SK-N-SH (cell line): ENCODE results near the gene RASGEF1C. TPM values are rescaled to one million over a fixed set of nuclear protein-coding genes. Genes with fewer than 3 reads are reported as not detected.

Source experiments
- CTCF ChIA-PET: fragments of 300-600, 350-600 bp; formaldehyde crosslinking; extraction: SDS; loops from one replicate; lab custom pipeline; 2021; lab: Yijun Ruan, JAX
- POLR2A ChIA-PET: fragments of 350-600 bp; sonication (Branson Sonifier 250); formaldehyde crosslinking; extraction: SDS; loops from one replicate; lab custom pipeline; 2020; ENCODE audit warnings: antibody characterized with exemption, inconsistent platforms; lab: Yijun Ruan, JAX
- DNase-seq: peaks from one replicate; pipeline ENCODE4 v3.0.0; 2012
- H2AFZ ChIP-seq: fragments of 200-600 bp; sonication (generic); 2 replicates; pipeline ENCODE4 v1.8.1; 2016; ENCODE audit warnings: antibody characterized with exemption, mild to moderate bottlenecking, low read depth
- H3F3A ChIP-seq: fragments of 200-600 bp; sonication (generic); replicated peaks from 2 replicates; pipeline ENCODE3; 2016; ENCODE audit warnings: antibody characterized with exemption, mild to moderate bottlenecking; ENCODE audit not compliant: insufficient read depth
- H3K27ac ChIP-seq, 2 experiments: fragments of 200-500 bp in 1 of 2; fragments of 200-600 bp in 1 of 2; sonication (Bioruptor generic) in 1 of 2; sonication (generic), shearing (Covaris generic) in 1 of 2; 2 replicates each; pipeline versions ENCODE4 v1.5.1 to v1.6.1; 2014 to 2016; ENCODE audit warnings: low read depth in 2 of 2, inconsistent platforms in 1 of 2, low read length in 1 of 2, mild to moderate bottlenecking in 1 of 2, mixed read lengths in 1 of 2
- H3K27me3 ChIP-seq: fragments of 200-600 bp; sonication (generic), shearing (Covaris generic); 2 replicates; pipeline ENCODE4 v1.6.1; 2016; ENCODE audit warnings: mixed run types; ENCODE audit not compliant: insufficient read depth
- H3K36me3 ChIP-seq, 2 experiments: fragments of 200-500 bp in 1 of 2; fragments of 200-600 bp in 1 of 2; sonication (Bioruptor generic) in 1 of 2; sonication (generic) in 1 of 2; replicated peaks in 1 of 2; 2 replicates each; pipeline versions ENCODE3 to v1.5.1; 2014 to 2016; ENCODE audit warnings: low read length in 1 of 2, mild to moderate bottlenecking in 1 of 2; ENCODE audit not compliant: insufficient read depth in 2 of 2, control insufficient read depth in 1 of 2
- H3K4me1 ChIP-seq, 2 experiments: fragments of 200-500 bp in 1 of 2; fragments of 200-600 bp in 1 of 2; sonication (Bioruptor generic) in 1 of 2; sonication (generic), shearing (Covaris generic) in 1 of 2; 2 replicates each; pipeline versions ENCODE4 v1.5.1 to v1.6.1; 2014 to 2016; ENCODE audit warnings: low read depth in 1 of 2, low read length in 1 of 2, mixed run types in 1 of 2; ENCODE audit not compliant: insufficient read depth in 2 of 2, control insufficient read depth in 1 of 2
- H3K4me2 ChIP-seq: fragments of 200-600 bp; sonication (generic), shearing (Covaris generic); 2 replicates; pipeline ENCODE4 v1.6.1; 2017; ENCODE audit warnings: mixed run types
- H3K4me3 ChIP-seq, 2 experiments: fragments of 200-500 bp in 1 of 2; fragments of 200-600 bp in 1 of 2; sonication (Bioruptor generic) in 1 of 2; sonication (generic), shearing (Covaris generic) in 1 of 2; 2 replicates each; pipeline versions ENCODE4 v1.5.1 to v1.8.1; 2014 to 2016; ENCODE audit warnings: low read depth in 2 of 2, inconsistent platforms in 1 of 2, low read length in 1 of 2, mild to moderate bottlenecking in 1 of 2, mixed read lengths in 1 of 2, moderate library complexity in 1 of 2
- H3K79me2 ChIP-seq: fragments of 200-600 bp; sonication (generic); 2 replicates; pipeline ENCODE4 v1.8.1; 2017; ENCODE audit warnings: mild to moderate bottlenecking; ENCODE audit not compliant: insufficient read depth
- H3K9ac ChIP-seq: fragments of 200-600 bp; sonication (generic); 2 replicates; pipeline ENCODE4 v1.6.1; 2017; ENCODE audit warnings: mixed run types
- H3K9me2 ChIP-seq: fragments of 200-600 bp; sonication (generic); 2 replicates; pipeline ENCODE4 v1.6.1; 2017; ENCODE audit warnings: mixed run types
- H3K9me3 ChIP-seq: fragments of 200-600 bp; sonication (generic); 2 replicates; pipeline ENCODE4 v1.6.1; 2017; ENCODE audit warnings: mixed run types, mild to moderate bottlenecking, moderate library complexity
- H4K20me1 ChIP-seq: fragments of 200-600 bp; sonication (generic); 2 replicates; pipeline ENCODE4 v1.6.1; 2017; ENCODE audit warnings: mild to moderate bottlenecking, mixed run types; ENCODE audit not compliant: insufficient read depth
- CHD2 ChIP-seq: fragments of 150-350 bp; IDR thresholded peaks from 2 replicates; pipeline ENCODE4 v1.6.1; 2018; ENCODE audit warnings: low read length; ENCODE audit not compliant: partially characterized antibody
- ELF1 ChIP-seq: IDR thresholded peaks from 2 replicates; pipeline ENCODE4 v1.4.0; 2012
- FOSL2 ChIP-seq: IDR thresholded peaks from 2 replicates; pipeline ENCODE4 v1.4.0; 2012; ENCODE audit warnings: low read depth, mild to moderate bottlenecking, moderate library complexity, borderline replicate concordance
- FOXM1 ChIP-seq: IDR thresholded peaks from 2 replicates; pipeline ENCODE4 v1.4.0; 2012; ENCODE audit warnings: low read depth, mild to moderate bottlenecking
- GABPA ChIP-seq: IDR thresholded peaks from 2 replicates; pipeline ENCODE4 v1.4.0; 2012; ENCODE audit warnings: low read depth, mild to moderate bottlenecking
- GATA2 ChIP-seq: sonication (generic); formaldehyde crosslinking; IDR thresholded peaks from 2 replicates; pipeline ENCODE4 v1.5.0; 2020; ENCODE audit warnings: mild to moderate bottlenecking, missing genetic modification reagents
- JUND ChIP-seq: IDR thresholded peaks from 2 replicates; pipeline ENCODE4 v1.4.0; 2012
- NRF1 ChIP-seq: IDR thresholded peaks from 2 replicates; pipeline ENCODE4 v1.6.1; 2012; ENCODE audit warnings: low read depth, mild to moderate bottlenecking, low read length
- RCOR1 ChIP-seq: fragments of 150-350 bp; IDR thresholded peaks from 2 replicates; pipeline ENCODE4 v1.6.1; 2017; ENCODE audit warnings: antibody characterized with exemption, low read length
- REST ChIP-seq: IDR thresholded peaks from 2 replicates; pipeline ENCODE4 v1.6.1; 2012; ENCODE audit warnings: mild to moderate bottlenecking, low read depth, low read length, moderate library complexity
- RXRA ChIP-seq: IDR thresholded peaks from 2 replicates; pipeline ENCODE4 v1.4.0; 2012; ENCODE audit warnings: low read depth, mild to moderate bottlenecking, borderline replicate concordance
- SIN3A ChIP-seq: IDR thresholded peaks from 2 replicates; pipeline ENCODE4 v1.6.1; 2012; ENCODE audit warnings: low read depth, mild to moderate bottlenecking, low read length, moderate library complexity, borderline replicate concordance
- SMC3 ChIP-seq: IDR thresholded peaks from 2 replicates; pipeline ENCODE4 v1.6.1; 2012; ENCODE audit warnings: low read depth, low read length, improper control_type of control experiment
- TAF1 ChIP-seq: IDR thresholded peaks from 2 replicates; pipeline ENCODE4 v1.6.1; 2012; ENCODE audit warnings: low read depth, mild to moderate bottlenecking, low read length, moderate library complexity, borderline replicate concordance
- TEAD4 ChIP-seq: IDR thresholded peaks from 2 replicates; pipeline ENCODE4 v1.4.0; 2012; ENCODE audit warnings: mild to moderate bottlenecking, borderline replicate concordance; ENCODE audit not compliant: insufficient read depth
- USF2 ChIP-seq: fragments of 150-350 bp; IDR thresholded peaks from 2 replicates; pipeline ENCODE4 v1.6.1; 2017; ENCODE audit warnings: antibody characterized with exemption, low read length, low read depth, borderline replicate concordance
- WGBS: methylation state at CpG from one replicate; pipeline ENCODE4 v1.1.6; 2017; ENCODE audit warnings: low lambda C conversion rate; 5-methylcytosine and 5-hydroxymethylcytosine counted together
- polyA plus RNA-seq, 3 experiments: library from polyadenylated mRNA; depleted of rRNA; stranded (reverse); fragments of >200 nt; gene quantifications; 2 replicates each; pipeline ENCODE4 v1.2.3, GENCODE V29; 2012

RASGEF1C gene
- polyA plus RNA-seq, 1 of the 3 experiments (the other 2 are of a cell fraction), result not detected

GRCh38 chr5:180086816-180087399, 122.1 kb downstream of the RASGEF1C start:
- Histone ChIP-seq H2AFZ (no peak overlapping the region), H4K20me1 (no peaks in the 10 kb centered on the region), H3K9me3 (no peaks in the 10 kb centered on the region), H3K4me1 (peaks cover 0 to 6% of the 10 kb centered on the region in 2 experiments; a peak in 1 of 4 replicates), H3K36me3 (no peaks in the 10 kb centered on the region), H3K79me2 (no peaks in the 10 kb centered on the region), H3K9ac (no peak overlapping the region), H3K27ac (no peak overlapping the region), H3F3A (peaks cover 3% of the 10 kb centered on the region), H3K27me3 (no peaks in the 10 kb centered on the region), H3K9me2 (no peaks in the 10 kb centered on the region), H3K4me3 (no peak overlapping the region), H3K4me2 (no peak overlapping the region)
- POLR2A ChIA-PET, result no interaction called here
- 78% methylated on average over 11 of the region's 11 CpGs for WGBS
- TF ChIP-seq CHD2 (no peak), ELF1 (no peak), GATA2 (CRISPR knock-in tag) (no peak), NRF1 (no peak), TEAD4 (no peak), SIN3A (no peak), FOSL2 (no peak), RXRA (no peak), RCOR1 (no peak), JUND (no peak), REST (no peak), TAF1 (no peak), SMC3 (no peak), FOXM1 (no peak), USF2 (no peak), GABPA (no peak)
- CTCF ChIA-PET, result no interaction called here
- no peak for DNase-seq
